Urothelium cell line (cell line): ENCODE results near the gene EVI5.
"Not testable (repeated sequence)": the region's sequence is repeated elsewhere in the genome, so short reads cannot be mapped to it uniquely, and the experiment has no call there.

ENCODE experiments used
- DNase-seq: peaks from one replicate; pipeline ENCODE4 v3.0.0; 2011; ENCODE audit warnings: low spot score, mixed read lengths
- FAIRE-seq: peaks from 2 replicates; lab custom pipeline; 2011; peaks lifted over from hg19 to GRCh38; lab: Jason Lieb, UNC

Gene EVI5

GRCh38 chr1:92701147-92701546 lies 83.8 kb downstream of the EVI5 start:
- DNase-seq (no peak), FAIRE-seq (no peak)

- FAIRE-seq (no peak), DNase-seq (no peak)
These were observed 86.0 kb downstream of the EVI5 start for GRCh38 chr1:92698932-92699331.

DNA sequence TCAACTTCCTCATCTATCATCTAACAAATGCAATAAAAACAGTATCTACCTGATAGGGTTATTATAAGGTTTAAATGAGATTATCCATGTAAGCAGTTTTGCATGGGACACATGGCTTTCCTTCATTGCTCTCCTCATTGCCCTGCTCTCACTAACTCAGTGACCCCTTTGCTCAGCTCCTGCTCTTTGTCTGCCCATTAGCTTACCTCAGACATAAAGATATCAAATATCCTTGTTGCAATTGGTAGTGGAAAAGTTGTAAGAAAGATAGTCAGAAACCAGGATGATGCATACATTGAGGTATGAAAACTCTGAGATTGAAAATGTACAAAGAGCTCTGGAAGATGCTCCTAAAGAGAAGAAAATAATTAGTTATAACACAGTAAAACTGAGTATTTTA lies 89.8 kb downstream of the EVI5 start:
- no peak for DNase-seq
- FAIRE-seq: no peak

DNA sequence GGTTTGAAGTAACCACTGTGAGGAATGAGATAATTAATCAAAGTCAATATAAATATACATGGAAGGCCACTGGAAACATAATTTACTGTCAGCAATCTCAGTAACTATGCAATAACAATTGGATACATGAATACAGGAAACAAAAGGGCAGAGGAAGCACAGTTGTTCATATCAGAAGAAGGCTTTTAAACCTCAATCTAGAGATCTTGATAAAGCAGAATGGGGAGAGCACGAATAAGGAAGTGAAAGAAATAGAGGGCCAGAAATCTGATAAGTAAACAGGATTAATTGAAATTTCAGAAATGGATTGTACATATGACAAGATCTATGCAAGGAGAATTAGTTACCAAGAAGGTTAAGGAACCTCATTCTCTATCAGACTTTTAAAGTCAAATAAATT lies 93.0 kb downstream of the EVI5 start:
- no peak for DNase-seq
- FAIRE-seq: no peak

DNA sequence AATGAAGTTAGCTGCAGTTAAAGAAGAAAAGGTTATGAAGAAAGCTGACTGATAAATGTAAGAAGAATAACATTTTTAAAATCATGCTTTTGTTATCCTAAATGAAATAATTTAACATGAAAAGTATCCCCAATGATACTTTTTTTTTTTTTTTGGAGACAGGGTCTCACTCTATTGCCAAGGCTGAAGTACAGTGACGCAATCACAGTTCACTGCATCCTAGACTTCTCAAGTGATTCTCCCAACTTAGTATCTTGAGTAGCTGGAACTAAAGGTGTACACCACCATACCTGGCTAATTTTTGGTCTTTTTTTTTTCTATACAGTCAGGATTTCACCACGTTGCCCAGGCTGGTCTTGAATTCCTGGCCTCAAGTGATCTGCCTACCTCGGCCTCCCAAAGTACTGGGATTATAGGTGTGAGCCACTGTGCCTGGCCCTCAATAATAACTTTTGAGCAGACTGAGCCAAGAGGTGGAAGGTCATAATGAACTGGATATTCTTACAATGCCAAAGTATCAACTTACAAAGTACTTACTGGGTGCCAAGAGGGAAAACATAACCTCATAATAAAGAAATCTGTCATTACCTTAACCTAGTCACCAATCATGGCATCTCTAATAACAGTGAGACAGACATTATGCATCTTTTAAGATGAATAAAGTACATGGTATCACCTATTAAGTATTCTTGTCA lies 94.5 kb downstream of the EVI5 start:
- FAIRE-seq: no peak
- no peak for DNase-seq

DNA sequence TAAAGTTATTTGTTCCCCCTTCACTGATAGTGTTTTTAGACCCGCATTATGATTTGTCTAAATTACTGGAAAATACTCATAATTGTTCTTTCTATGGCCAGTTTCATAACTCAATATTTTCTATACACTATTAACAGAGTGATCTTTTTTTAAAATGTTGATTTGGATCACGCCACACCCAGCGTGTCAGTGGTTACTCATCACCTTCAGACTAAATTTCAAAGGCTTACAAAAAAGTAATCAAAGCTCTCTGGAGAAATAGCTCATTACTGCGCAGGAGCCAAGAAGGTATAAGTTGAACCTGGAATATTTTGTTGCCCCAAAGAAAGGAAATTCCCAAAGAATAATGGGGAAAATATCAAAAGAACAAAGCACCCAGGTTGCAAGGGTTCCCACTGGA lies 104.9 kb downstream of the EVI5 start:
- no peak for FAIRE-seq
- no peak for DNase-seq

- no peak for FAIRE-seq
These were observed 121.1 kb downstream of the EVI5 start for GRCh38 chr1:92663775-92664174.

GRCh38 chr1:92662048-92662447 lies 122.9 kb downstream of the EVI5 start:
- no peak for DNase-seq
- FAIRE-seq: no peak

More at GRCh38 chr1:92663775-92664174, 121.1 kb downstream of the EVI5 start:
- no peak for DNase-seq

- no peak for DNase-seq
- FAIRE-seq: no peak
These were observed 127.2 kb downstream of the EVI5 start for GRCh38 chr1:92657701-92658100.

- FAIRE-seq: no peak
- no peak for DNase-seq
These were observed 129.6 kb downstream of the EVI5 start for GRCh38 chr1:92655197-92655801.

GRCh38 chr1:92653605-92654381 lies 131.1 kb downstream of the EVI5 start:
- DNase-seq: no peak
- no peak for FAIRE-seq

- DNase-seq, FAIRE-seq: not testable (repeated sequence)
These were observed 144.2 kb downstream of the EVI5 start for GRCh38 chr1:92640686-92641085.

- DNase-seq (no peak), FAIRE-seq (no peak)
These were observed 146.4 kb downstream of the EVI5 start for GRCh38 chr1:92638498-92638897.

GRCh38 chr1:92635203-92635602 lies 149.7 kb downstream of the EVI5 start:
- not testable (repeated sequence) for DNase-seq, FAIRE-seq

DNA sequence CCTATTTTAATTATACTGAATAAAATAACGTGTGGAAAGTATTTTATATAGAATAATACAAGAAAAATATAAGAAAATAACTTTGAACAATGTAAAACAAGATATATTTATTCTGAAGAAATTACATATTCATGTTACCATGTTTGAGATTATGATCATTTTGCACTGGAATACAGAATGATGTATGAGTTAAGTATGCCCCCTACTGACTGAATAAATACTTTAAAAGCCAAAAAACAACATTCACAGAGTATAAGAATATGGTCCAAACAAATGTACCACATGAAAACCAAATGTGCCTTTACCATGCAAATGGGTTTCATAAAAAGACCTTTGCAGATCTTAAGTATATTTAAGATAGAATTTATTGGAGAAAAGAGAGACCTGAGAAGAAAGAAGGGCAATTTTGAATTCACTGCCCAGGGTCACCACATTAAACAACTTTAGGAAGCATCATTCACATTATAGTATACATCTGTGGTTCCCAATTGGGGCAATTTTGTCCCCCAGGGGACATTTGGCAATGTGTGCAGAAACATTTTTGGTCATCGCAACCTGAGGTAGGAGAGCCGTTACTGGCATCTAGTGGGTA lies 161.6 kb downstream of the EVI5 start:
- no peak for DNase-seq
- no peak for FAIRE-seq

GRCh38 chr1:92619466-92620189 lies 165.3 kb downstream of the EVI5 start:
- DNase-seq (no peak), FAIRE-seq (no peak)

- DNase-seq: no peak
These were observed 183.9 kb downstream of the EVI5 start for GRCh38 chr1:92601044-92601443.

GRCh38 chr1:92599184-92599583 lies 185.7 kb downstream of the EVI5 start:
- DNase-seq (no peak), FAIRE-seq (no peak)

More at GRCh38 chr1:92601044-92601443, 183.9 kb downstream of the EVI5 start:
- FAIRE-seq: no peak

DNA sequence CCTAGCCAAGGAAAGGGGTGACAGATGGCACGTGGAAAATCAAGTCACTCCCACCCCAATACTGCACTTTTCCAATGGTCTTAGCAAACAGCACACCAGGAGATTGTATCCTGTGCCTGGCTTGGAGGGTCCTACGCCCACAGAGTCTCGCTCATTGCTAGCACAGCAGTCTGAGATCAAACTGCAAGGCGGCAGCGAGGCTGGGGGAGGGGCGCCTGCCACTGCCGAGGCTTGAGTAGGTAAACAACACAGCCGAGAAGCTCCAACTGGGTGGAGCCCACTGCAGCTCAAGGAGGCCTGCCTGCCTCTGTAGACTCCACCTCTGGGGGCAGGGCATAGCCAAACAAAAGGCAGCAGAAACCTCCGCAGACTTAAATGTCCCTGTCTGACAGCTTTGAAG lies 195.5 kb downstream of the EVI5 start:
- DNase-seq, FAIRE-seq: not testable (repeated sequence)

DNA sequence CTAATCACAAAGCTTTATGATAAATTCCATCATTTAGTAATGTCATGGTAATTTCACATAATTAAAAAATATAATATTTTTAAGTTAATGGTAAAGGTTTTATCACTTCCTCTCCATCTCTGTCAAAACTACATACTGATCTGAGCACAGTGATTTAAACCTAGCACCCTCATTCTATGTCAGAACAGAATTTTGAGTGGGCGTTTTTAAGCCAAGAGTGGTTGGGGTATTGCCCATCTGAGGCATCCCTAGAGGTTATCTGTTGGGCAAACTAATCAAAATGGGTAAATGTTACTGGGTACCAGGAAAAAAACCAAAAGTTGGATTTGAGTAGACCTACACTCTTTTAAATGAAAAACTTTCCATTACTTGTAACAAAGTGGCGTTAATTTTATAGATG lies 197.5 kb downstream of the EVI5 start:
- no peak for DNase-seq
- FAIRE-seq: no peak

GRCh38 chr1:92585831-92586230 lies 199.1 kb downstream of the EVI5 start:
- DNase-seq: no peak
- FAIRE-seq: no peak
